Astrocyte of the spinal cord (primary cell): ENCODE data around the gene ZNHIT2.

ENCODE experiments used
- DNase-seq: peaks from one replicate; pipeline ENCODE4 v3.0.0; 2011; ENCODE audit warnings: low read depth, low spot score
- H3K4me3 ChIP-seq: 2 replicates; pipeline ENCODE4 v1.5.1; 2011; ENCODE audit warnings: low read depth, mild to moderate bottlenecking, low read length, moderate library complexity
- in situ Hi-C: cut with HindIII; loops from 2 replicates; pipeline ENCODE4 v1.10.0; 2017; ENCODE audit warnings: low sequenced_read_pairs
- TF ChIP-seq, protein P1 (sequence below): IDR thresholded peaks from 2 replicates; pipeline ENCODE4 v1.5.1; 2012; ENCODE audit warnings: low read depth, mild to moderate bottlenecking, low read length, inconsistent platforms

Gene ZNHIT2

DNA sequence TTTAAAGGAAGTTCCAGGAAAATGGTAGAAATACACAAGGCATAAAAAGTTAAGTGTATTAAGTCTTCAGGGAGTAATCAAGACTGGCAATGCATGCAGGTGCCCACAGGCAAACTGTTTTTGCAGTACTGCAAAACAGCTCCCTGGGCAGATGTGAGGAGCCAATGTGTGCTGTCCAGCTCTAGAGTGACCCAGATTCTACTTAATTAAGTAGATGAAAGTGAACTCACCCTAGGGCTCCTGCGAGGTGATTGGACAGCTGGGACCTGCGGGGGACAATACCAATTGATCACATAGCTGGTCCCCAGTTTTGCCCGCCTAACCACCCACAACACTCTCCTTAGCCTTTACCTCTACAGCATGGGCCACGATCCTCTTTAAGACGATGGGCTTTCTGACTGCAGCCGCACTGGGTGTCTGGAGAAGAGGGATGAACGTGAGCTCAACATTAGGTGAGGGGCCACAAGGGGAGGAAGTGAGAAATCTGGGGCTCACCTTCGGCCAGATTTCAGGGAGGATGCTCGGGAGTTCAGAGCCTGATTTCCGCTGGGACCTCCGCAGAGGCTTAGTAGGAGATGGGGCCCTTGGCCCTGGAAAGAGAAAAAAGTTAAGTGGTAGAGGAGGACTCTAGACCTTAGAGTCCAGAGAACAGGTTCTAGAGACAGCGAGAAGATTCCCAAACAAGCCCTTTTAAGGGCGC, 34.2 kb downstream of the ZNHIT2 start:
- in situ Hi-C loops, result no loop called here
- H3K4me3 ChIP-seq, result peak overlapping the region; percentile 81
- TF ChIP-seq, protein P1, sequence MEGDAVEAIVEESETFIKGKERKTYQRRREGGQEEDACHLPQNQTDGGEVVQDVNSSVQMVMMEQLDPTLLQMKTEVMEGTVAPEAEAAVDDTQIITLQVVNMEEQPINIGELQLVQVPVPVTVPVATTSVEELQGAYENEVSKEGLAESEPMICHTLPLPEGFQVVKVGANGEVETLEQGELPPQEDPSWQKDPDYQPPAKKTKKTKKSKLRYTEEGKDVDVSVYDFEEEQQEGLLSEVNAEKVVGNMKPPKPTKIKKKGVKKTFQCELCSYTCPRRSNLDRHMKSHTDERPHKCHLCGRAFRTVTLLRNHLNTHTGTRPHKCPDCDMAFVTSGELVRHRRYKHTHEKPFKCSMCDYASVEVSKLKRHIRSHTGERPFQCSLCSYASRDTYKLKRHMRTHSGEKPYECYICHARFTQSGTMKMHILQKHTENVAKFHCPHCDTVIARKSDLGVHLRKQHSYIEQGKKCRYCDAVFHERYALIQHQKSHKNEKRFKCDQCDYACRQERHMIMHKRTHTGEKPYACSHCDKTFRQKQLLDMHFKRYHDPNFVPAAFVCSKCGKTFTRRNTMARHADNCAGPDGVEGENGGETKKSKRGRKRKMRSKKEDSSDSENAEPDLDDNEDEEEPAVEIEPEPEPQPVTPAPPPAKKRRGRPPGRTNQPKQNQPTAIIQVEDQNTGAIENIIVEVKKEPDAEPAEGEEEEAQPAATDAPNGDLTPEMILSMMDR, result no peak
- no peak for DNase-seq

DNA sequence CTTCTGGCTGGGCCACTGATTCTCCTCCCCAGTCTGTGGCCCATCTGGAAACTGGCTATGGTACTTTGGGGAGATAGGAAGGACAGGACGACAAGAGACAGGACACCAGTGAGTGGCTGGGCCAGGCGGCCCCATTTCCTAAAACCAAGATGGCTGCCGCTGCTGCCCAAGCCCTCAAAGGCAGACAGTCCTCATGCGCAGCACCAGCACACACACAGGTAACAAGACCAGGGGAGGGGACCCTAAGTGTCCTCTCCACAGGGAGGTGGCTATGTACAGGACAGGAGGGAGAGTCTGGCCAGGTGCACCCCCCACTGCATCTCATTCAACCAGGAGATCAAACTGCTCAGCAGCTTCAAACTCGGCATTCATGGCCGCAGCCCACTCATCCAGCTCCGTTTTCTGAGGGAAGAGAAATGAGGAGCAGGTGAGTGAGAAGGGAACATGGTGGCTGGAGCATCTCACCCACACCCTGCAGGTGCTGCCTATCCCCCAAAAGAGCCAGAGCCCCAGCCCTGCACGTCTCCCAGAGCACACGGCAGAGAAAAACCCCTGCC, 38.6 kb downstream of the ZNHIT2 start:
- H3K4me3 ChIP-seq, result no peak overlapping the region
- in situ Hi-C loops, result no loop called here
- no peak for DNase-seq
- TF ChIP-seq, protein P1, result no peak

DNA sequence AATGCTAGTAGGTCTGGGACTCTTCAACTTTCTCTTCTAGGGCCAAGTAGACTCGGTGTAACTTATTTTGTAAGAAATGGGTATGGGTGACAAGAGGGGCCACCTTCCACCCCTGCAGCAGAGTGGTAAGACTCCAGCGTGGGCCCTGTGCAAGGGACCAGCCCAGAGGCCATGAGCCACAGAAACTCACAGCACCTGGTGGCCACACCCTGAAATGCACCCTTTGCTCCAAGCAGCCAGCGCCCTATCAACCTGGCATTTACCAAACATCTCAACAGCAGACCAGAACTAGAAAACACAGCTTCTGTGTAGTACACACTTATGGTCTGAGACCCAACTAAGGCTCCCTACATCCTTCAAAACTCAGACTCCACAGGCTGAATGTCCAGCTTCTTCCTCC, 39.4 kb downstream of the ZNHIT2 start:
- no peak overlapping the region for H3K4me3 ChIP-seq
- peak; percentile 15 for DNase-seq
- in situ Hi-C loops, result no loop called here
- TF ChIP-seq, protein P1, result peak; percentile 68

DNA sequence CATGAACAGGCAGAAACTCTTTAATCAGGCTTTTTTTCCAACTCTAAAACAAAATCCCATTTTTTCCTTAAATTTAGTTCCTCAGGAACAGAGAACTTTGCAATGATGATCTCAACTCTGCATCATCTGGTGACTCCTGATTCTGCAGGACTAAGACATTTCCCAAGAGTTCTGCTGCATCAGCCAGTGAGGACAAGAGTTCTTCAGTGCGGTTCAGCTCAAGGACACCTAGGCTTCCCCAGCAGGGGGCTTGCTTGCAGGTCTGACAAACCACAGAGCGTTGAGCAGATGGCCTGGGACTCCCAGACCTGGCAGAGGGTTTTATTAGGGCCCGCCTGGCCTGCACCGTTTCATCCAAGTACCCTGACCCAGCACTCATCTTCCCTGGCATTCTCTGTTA, 40.0 kb downstream of the ZNHIT2 start:
- DNase-seq, result no peak
- in situ Hi-C loops, result no loop called here
- H3K4me3 ChIP-seq, result no peak overlapping the region
- TF ChIP-seq, protein P1, result no peak

DNA sequence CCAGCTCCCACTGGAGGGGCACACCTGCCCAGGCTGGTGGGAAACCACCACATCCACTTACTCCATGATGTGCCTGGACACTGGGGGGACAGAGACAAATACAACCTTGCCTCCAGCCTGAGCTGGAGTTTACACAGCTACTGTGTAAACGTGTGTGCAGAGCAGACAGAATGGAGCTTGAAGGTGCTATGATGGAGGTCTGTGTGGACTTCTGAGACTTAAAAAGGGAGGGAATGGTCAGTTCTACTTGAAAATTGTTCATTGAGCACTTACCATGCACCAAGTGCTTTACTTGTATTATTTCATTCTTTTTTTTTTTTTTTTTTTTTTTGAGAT, 44.9 kb downstream of the ZNHIT2 start:
- DNase-seq, result no peak
- no peak overlapping the region for H3K4me3 ChIP-seq
- in situ Hi-C loops, result no loop called here
- TF ChIP-seq, protein P1, result no peak

DNA sequence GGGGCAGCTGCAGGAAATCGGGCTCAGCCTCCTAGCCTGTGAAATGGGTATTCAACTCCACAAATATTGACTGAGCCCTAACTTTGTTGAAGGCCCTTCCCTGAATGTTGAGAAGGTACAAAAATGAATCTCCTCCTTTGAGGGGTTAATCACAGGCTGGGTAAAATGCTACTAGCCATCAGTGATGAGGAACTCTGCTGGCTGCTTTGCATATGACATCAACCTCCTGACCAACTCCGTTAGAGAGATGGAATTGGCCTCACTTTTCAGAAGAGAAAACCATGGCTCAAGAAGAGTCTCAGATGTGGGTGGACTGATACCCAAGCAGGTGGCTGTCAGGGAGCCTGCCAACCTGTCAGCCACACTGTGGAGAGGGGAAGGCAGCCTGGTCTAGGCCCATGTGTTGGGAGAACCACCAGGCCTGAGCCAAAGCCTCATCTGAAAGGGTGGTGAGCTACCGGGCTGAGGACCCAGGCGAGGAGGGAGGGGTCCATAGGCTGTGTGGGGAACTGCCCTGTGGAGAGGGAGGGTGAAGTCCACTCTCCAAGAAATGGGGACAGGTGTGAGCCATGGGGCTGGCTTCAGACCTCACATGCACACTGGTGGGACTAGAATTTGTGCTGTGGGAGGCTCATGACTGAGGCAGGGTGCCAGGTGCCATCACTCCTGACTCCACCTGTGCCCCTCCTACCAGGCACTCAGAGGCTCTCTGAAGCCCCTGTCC, 45.4 kb downstream of the ZNHIT2 start:
- no peak for DNase-seq
- TF ChIP-seq, protein P1, result no peak
- H3K4me3 ChIP-seq, result no peak overlapping the region
- in situ Hi-C loops, result no loop called here
